CD14-positive monocyte (primary cell): ENCODE measurements around the gene CYP27A1. TPM values are rescaled to one million over a fixed set of nuclear protein-coding genes. Genes with fewer than 3 reads are reported as not detected.

Experiments
- DNase-seq, 3 donors: peaks; one replicate each; pipeline ENCODE4 v3.0.0-alpha.2; 2011 to 2022
- H2AFZ ChIP-seq: 2 replicates; pipeline ENCODE4 v1.6.0; 2012; ENCODE audit warnings: mild to moderate bottlenecking, low read depth, low read length, inconsistent platforms; ENCODE audit not compliant: insufficient read depth, poor library complexity, severe bottlenecking
- H3K27ac ChIP-seq, 2 donors: 1 replicate in 1 of 2; 2 replicates in 1 of 2; pipeline ENCODE4 v1.5.1; 2012 to 2013; ENCODE audit warnings: low read length in 2 of 2, control low read depth in 1 of 2, inconsistent platforms in 1 of 2, low read depth in 1 of 2, mild to moderate bottlenecking in 1 of 2
- H3K27me3 ChIP-seq, 2 donors: one replicate each; pipeline versions ENCODE4 v1.6.0 to v1.6.1; 2011 to 2013; ENCODE audit warnings: low read length in 2 of 2; ENCODE audit not compliant: control insufficient read depth in 2 of 2, insufficient read depth in 2 of 2
- H3K36me3 ChIP-seq, 2 donors: replicated peaks in 1 of 2; 1 replicate in 1 of 2; 2 replicates in 1 of 2; pipeline versions ENCODE4 v1.5.1 to v1.6.1; 2012 to 2013; ENCODE audit warnings: low read length in 2 of 2, control low read depth in 1 of 2, inconsistent platforms in 1 of 2, mild to moderate bottlenecking in 1 of 2; ENCODE audit not compliant: insufficient read depth in 2 of 2, control insufficient read depth in 1 of 2
- H3K4me1 ChIP-seq, 2 donors: 1 replicate in 1 of 2; 2 replicates in 1 of 2; pipeline versions ENCODE4 v1.5.1 to v1.6.1; 2012 to 2013; ENCODE audit warnings: low read length in 2 of 2, control low read depth in 1 of 2, inconsistent platforms in 1 of 2, mild to moderate bottlenecking in 1 of 2, moderate library complexity in 1 of 2; ENCODE audit not compliant: insufficient read depth in 2 of 2, control insufficient read depth in 1 of 2
- H3K4me2 ChIP-seq: replicated peaks from 2 replicates; pipeline ENCODE3; 2012; ENCODE audit warnings: low read length, moderate library complexity, mild to moderate bottlenecking; ENCODE audit not compliant: poor library complexity, severe bottlenecking; ENCODE audit errors: extremely low read depth
- H3K4me3 ChIP-seq, 3 experiments: fragments of 200-600 bp in 1 of 3; sonication (generic) in 1 of 3; replicated peaks in 1 of 3; 1 replicate in 2 of 3; 2 replicates in 1 of 3; pipeline ENCODE4 v1.5.1; 2011 to 2013; ENCODE audit warnings: low read length in 3 of 3, mild to moderate bottlenecking in 3 of 3, control low read depth in 2 of 3, low read depth in 2 of 3, inconsistent platforms in 1 of 3, moderate library complexity in 1 of 3
- H3K79me2 ChIP-seq: 2 replicates; pipeline ENCODE4 v1.6.0; 2012; ENCODE audit warnings: mild to moderate bottlenecking, control low read depth, inconsistent platforms, low read length, moderate library complexity; ENCODE audit not compliant: insufficient read depth
- H3K9ac ChIP-seq: 2 replicates; pipeline ENCODE4 v1.6.0; 2017; ENCODE audit warnings: low read length, mild to moderate bottlenecking; ENCODE audit not compliant: insufficient read depth, poor library complexity, severe bottlenecking
- H3K9me3 ChIP-seq, 2 donors: replicated peaks in 1 of 2; 1 replicate in 1 of 2; 2 replicates in 1 of 2; pipeline versions ENCODE4 v1.5.1 to v1.6.1; 2012 to 2013; ENCODE audit warnings: low read length in 2 of 2, control low read depth in 1 of 2; ENCODE audit not compliant: control insufficient read depth in 1 of 2, insufficient read depth in 1 of 2
- H4K20me1 ChIP-seq: 2 replicates; pipeline ENCODE4 v1.6.0; 2012; ENCODE audit warnings: mild to moderate bottlenecking, low read length, control low read depth, moderate library complexity; ENCODE audit not compliant: insufficient read depth
- H3K27ac Mint-ChIP-seq, 7 donors: one replicate each; pipeline ENCODE4 v1.8.0; 2020; ENCODE audit warnings: mild to moderate bottlenecking in 7 of 7, mixed read lengths in 7 of 7, moderate library complexity in 6 of 7, inconsistent platforms in 2 of 7
- H3K27me3 Mint-ChIP-seq, 3 donors: one replicate each; pipeline ENCODE4 v1.8.0; 2021 to 2022; ENCODE audit warnings: low read depth in 3 of 3, mild to moderate bottlenecking in 3 of 3, mixed read lengths in 3 of 3, moderate library complexity in 3 of 3, inconsistent platforms in 1 of 3
- H3K36me3 Mint-ChIP-seq, 2 donors: one replicate each; pipeline ENCODE4 v1.8.0; 2020; ENCODE audit warnings: mixed read lengths in 2 of 2, inconsistent platforms in 1 of 2, mild to moderate bottlenecking in 1 of 2
- H3K4me1 Mint-ChIP-seq: one replicate; pipeline ENCODE4 v1.8.0; 2020; ENCODE audit warnings: mild to moderate bottlenecking, mixed read lengths
- H3K4me3 Mint-ChIP-seq, 2 donors: one replicate each; pipeline ENCODE4 v1.8.0; 2020; ENCODE audit warnings: mild to moderate bottlenecking in 2 of 2, mixed read lengths in 2 of 2, moderate library complexity in 1 of 2
- H3K9me3 Mint-ChIP-seq, 7 donors: one replicate each; pipeline ENCODE4 v1.8.0; 2020 to 2022; ENCODE audit warnings: mixed read lengths in 7 of 7, mild to moderate bottlenecking in 6 of 7, moderate library complexity in 6 of 7, inconsistent platforms in 2 of 7
- CTCF ChIP-seq: fragments of 200-600 bp; IDR thresholded peaks from one replicate; pipeline ENCODE4 v1.8.0; 2022; ENCODE audit warnings: antibody characterized with exemption, mild to moderate bottlenecking
- WGBS: methylation state at CpG from one replicate; pipeline ENCODE4 v1.1.5; 2013; ENCODE audit warnings: missing lambda C conversion rate; ENCODE audit not compliant: insufficient coverage; 5-methylcytosine and 5-hydroxymethylcytosine counted together
- intact Hi-C, 2 donors: fragments of 100-400 bp; cut with micrococcal nuclease; formaldehyde crosslinking; loops; one replicate each; pipeline versions ENCODE4 v1.15.0 to v1.15.1; 2023
- polyA plus RNA-seq, 3 donors: library from polyadenylated mRNA; depleted of rRNA in 1 of 3; unstranded in 2 of 3; stranded (reverse) in 1 of 3; fragments of 300-500 nt in 2 of 3; fragments of >200 nt in 1 of 3; fragmentation: Illumina TruSeq in 2 of 3; gene quantifications; 1 replicate in 2 of 3; 2 replicates in 1 of 3; pipeline ENCODE4 v1.2.3, GENCODE V29; 2012 to 2021

CYP27A1 gene
- polyA plus RNA-seq, 3 donors = 151 to 218 (median 214) TPM

- peak overlapping the region; percentile 44 for H3K4me2 ChIP-seq
- H3K4me1 ChIP-seq = peaks cover 8 to 22% of the 10 kb centered on the region in 2 donors
- intact Hi-C loops = no loop called here
These were observed 77.0 kb downstream of the CYP27A1 start for GRCh38 chr2:218858671-218859555.

More at GRCh38 chr2:218858671-218859555, 77.0 kb downstream of the CYP27A1 start:
- Histone ChIP-seq H3K9ac (no peak overlapping the region), H3K9me3 (peaks cover 0 to 32% of the 10 kb centered on the region in 2 donors), H3K79me2 (no peaks in the 10 kb centered on the region), H4K20me1 (no peaks in the 10 kb centered on the region), H3K4me3 (peak overlapping the region in 1 of 3 experiments; percentile 54), H3K27ac (no peak overlapping the region), H2AFZ (peak overlapping the region; percentile 29), H3K27me3 (peaks cover 72 to 92% of the 10 kb centered on the region in 2 donors), H3K36me3 (no peaks in the 10 kb centered on the region)
- peak overlapping the region; percentile 71 to 86 for H3K4me3 Mint-ChIP-seq
- peak overlapping the region in 2 of 7 donors; percentile 17 to 74 for H3K27ac Mint-ChIP-seq
- TF ChIP-seq CTCF = no peak
- 2% methylated on average over 29 of the region's 51 CpGs for WGBS
- H3K36me3 Mint-ChIP-seq = peaks cover 4 to 6% of the 10 kb centered on the region in 2 donors
- DNase-seq = no peak
- H3K4me1 Mint-ChIP-seq = peaks cover 24% of the 10 kb centered on the region
- H3K27me3 Mint-ChIP-seq = peaks cover 89 to 98% (median 95%) of the 10 kb centered on the region in 3 donors
- peaks cover 0 to 45% (median 12%) of the 10 kb centered on the region in 7 donors for H3K9me3 Mint-ChIP-seq
